Measurements from ENCODE around the gene MMP11. TPM values are rescaled to one million over a fixed set of nuclear protein-coding genes. Genes with fewer than 3 reads are reported as not detected.
"Not testable (repeated sequence)": the region's sequence is repeated elsewhere in the genome, so short reads cannot be mapped to it uniquely, and the experiment has no call there.

MMP11 gene
- 51.5 and 67.7 TPM in 2 replicates for total RNA-seq
- polyA plus RNA-seq (2012) = 303 TPM

DNA sequence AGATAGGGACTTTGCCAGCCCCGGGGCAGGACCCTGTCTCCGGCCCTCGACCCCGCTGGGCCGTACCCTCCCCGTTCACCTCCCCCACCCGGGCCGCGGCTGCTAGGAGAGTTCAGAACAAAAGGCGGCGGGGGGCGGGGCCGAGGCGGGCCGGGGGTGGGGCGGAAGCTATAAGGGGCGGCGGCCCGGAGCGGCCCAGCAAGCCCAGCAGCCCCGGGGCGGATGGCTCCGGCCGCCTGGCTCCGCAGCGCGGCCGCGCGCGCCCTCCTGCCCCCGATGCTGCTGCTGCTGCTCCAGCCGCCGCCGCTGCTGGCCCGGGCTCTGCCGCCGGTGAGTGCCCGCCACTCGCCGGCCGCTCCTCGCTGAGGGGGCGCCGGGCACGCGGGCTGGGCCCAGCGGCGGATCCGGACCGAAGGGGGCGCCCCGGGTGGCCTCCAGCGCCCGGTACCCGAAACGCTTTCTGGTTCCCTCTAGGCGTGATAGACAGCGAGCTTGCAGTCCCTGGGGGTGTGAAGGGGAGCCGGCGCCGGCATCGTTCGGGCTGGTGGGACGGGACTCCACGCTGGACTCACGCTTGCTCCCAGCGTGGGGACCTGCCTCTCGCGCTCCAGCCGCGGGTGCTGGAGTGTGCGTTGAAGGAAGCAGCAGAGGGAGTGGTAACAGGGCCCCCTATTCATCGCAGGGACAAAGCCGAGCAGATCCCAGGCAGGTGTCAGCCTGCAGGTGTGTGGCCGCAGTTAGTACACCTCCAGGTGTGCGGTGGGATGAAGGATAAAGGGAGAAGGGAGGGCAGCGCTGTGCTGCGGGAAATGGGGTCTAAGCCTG, at the start of gene MMP11:
Gene MMP11 (plus strand): TSS at position 201 of the 825 bp plus-strand sequence. CDS start 22 bp downstream, at position 223.
- DNase-seq (ENCODE audit: low read depth) = peak; percentile 60

DNA sequence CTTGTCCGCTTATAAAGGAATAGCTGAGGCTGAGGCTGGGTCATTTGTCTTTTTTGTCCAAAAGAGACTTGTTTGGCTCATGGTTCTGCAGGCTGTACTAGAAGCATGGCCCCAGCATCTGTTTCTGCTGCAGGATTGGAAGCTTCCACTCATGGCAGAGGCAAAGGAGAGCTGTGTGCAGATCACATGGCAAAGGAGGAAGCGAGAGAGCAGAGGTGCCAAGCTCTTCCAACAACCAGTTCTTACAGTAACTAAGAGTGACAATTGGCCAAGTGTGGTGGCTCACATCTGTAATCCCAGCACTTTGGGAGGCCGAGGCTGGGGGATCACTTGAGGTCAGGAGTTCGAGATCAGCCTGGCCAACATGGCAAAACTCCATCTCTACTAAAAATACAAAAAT, 44.5 kb upstream of the MMP11 start:
- not testable (repeated sequence) for DNase-seq (ENCODE audit: low read depth)

GRCh38 chr22:23737696-23738095, 35.0 kb upstream of the MMP11 start:
- DNase-seq (ENCODE audit: low read depth) = no peak

GRCh38 chr22:23742505-23743264, 30.0 kb upstream of the MMP11 start:
- DNase-seq (ENCODE audit: low read depth) = peak; percentile 53

DNA sequence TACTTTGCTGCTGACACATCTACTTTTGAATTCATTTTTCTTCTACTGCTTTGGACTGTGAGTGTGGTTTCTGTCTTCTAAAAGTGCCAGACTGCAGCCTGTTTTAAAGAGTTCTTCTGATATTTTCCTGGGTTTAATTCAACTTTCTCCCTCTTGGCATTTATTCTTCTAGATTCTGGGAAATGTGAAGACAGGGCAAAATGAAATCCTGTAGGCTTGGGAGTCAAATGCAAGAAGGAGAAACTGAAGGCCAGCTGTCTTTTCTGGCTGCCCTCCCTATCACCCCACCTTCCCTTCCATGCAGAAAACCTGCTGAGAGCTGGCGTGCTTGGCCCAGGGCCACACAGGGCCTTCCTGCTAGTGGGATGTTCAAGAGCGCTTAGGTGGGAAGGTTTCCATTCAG, 29.3 kb upstream of the MMP11 start:
- peak; percentile 51 for DNase-seq (ENCODE audit: low read depth)

DNA sequence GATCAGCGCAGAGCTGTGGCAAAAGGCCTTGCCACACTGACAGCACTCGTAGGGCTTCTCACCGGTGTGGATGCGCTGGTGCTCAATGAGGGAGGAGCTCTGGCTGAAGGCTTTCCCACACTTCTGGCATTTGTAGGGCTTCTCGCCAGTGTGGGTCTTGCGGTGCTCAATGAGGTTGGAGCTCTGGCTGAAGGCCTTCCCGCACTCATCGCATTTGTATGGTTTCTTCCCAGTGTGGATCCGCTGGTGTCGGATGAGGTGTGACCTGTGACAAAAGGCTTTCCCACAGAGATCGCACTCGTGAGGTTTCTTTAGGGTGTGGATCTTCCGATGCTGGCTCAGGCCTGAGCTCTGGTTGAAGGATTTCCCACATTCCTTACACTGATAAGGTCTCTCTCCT, 28.6 kb upstream of the MMP11 start:
- DNase-seq (ENCODE audit: low read depth) = no peak

GRCh38 chr22:23744485-23744884, 28.2 kb upstream of the MMP11 start:
- no peak for DNase-seq (ENCODE audit: low read depth)

DNA sequence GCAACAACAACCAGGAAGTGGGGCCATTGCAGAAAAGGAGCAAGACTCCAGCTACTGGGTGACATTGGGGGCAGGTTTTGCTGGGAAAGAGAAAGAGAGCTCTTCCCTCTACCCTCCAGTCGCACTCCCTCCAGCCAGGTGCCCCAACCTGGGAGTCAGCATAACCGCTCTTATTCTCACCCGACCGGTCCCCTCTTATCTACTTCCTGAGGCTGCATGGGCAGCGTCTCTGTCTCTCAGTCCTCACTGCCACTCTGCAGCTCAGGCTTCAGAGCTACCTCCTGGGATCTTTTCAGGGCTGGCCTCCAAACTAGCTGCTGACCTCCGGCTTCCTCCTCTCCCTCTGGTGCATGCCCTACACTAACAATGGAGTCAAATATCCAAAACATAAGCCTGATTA, 26.9 kb upstream of the MMP11 start:
- DNase-seq (ENCODE audit: low read depth) = no peak

- no peak for DNase-seq (ENCODE audit: low read depth)
These were observed 22.8 kb upstream of the MMP11 start for GRCh38 chr22:23749841-23750301.

DNA sequence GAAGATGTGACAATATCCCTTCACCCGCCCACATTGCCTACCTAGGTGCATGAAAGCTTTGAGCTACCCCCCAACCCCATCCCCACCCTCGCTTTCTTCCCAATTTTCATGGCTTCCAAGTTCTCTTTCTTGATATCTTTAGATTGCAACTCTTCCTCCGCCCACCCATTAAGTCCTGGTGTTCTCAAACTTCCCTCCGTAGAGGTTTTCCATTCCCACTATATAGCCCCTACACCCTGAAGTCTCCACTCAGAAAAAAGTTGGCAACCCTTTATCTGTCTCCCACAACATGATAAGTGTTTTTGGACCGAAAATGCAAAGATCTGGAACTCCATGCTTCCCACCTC, 22.3 kb upstream of the MMP11 start:
- no peak for DNase-seq (ENCODE audit: low read depth)

DNA sequence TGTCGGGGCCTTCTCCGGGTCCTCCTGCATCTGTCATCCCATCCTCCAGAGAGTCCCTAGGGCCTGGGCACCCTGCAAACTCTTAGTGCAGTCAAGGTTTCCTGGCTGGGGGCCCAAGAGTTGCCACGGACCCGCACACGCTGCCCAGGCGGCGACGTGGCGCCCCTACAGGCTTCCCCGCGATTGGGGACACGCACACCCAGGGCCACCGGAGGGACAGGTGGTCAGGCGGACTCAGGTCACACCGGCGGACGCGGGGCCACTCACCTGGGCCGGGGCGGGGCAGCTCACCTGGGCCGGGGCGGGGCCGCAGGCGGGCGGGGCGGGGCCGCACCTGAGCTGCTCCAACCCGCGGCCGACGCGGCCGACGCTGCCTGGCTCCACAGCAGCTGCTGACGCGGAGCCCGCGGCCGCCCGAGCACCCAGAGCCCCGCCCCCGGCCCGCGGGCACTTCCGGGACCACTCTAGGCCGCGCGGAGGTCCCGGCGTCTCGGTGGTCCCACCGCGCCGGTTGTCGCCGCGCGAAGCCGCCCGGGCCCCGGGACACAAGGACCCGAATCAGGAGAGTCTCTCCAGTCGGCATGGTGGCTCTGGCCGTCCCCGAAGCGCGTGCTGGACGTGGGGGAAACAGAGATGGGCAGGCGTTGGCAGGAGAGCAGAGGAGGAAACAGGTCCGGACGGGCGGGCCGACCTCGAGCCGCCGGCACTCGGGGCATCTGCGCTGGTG, 21.8 kb upstream of the MMP11 start, which contains the start of gene ZNF70:
Gene ZNF70 (minus strand): TSS at position 399 of the 727 bp plus-strand sequence. CDS start 5,972 bp downstream, outside the sequence.
- DNase-seq (ENCODE audit: low read depth) = peak; percentile 78

- peak; percentile 35 for DNase-seq (ENCODE audit: low read depth)
These were observed 21.1 kb upstream of the MMP11 start for GRCh38 chr22:23751441-23751996.

DNA sequence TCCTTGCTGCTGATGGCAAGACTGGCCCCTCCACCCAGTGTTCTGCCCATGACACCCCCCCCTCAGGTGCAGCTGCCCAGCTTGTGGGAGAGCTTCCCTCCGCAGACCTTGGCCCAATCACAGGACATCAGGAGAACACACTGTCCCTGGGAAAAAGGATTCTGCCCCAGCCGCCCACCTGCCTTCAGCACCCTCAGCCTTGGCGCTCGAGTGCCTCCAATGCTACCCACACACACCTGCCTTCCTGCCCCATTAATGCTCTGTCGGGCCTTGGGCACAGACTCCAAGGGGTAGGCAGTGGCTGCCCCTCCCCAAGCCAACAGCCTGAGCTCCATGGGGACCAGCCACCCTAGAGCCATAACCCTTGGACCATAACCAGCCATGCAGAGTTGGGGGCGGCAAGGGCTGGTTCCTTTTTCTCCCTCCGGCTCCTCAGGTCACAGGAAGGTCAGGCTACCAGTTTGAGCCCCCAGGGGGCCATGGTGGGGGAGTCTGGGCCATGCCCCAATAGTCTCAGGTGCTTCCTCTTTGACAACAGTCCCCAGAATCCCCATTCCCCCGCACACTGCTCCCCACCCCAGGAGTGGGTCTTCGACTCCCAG, 20.5 kb upstream of the MMP11 start:
- no peak for DNase-seq (ENCODE audit: low read depth)

DNA sequence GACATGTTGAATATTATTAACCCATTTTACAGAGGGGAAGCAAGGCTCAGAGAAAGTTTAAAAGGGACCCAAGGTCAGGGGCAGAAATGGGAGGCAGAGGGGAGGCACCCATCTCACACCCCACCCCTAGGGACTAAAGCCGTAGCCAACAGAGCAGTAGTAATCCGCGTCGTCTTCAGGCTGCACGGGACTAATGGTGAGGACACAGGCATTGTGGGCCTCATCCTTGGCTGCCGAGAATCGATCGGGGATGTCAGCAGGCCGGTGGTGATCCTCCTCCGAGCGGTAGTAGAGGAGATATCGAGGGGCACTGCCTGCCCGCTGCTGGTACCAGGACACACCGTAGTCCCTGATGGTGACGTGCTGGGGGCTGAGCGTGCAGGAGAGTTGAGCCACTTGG, 19.9 kb upstream of the MMP11 start:
- DNase-seq (ENCODE audit: low read depth) = no peak

DNA sequence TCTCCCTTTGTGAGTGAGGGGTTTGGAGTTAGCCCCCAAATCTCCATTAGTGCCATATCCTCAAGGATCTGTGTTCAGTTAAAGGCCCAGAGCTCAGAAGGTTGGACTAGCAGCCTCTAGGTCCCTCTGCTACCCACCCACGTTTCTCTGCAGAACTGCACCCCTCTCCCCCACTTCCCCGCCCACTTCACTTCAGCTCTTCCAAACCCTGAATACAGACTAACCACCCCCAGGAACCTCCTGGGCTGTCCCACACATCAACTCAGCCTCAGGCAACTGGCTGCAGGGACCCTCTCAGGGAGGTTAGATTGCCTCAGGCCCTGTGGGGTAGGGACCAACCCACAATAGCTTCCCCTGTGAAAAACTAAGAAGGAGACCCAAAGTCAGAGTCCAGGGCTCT, 19.3 kb upstream of the MMP11 start:
- DNase-seq (ENCODE audit: low read depth) = no peak

GRCh38 chr22:23754220-23754919, 18.3 kb upstream of the MMP11 start, which contains the start of gene VPREB3:
TSS of gene VPREB3 (minus strand) at chr22:23754425. CDS start at chr22:23754363, 62 bp downstream.
- DNase-seq (ENCODE audit: low read depth) = no peak

DNA sequence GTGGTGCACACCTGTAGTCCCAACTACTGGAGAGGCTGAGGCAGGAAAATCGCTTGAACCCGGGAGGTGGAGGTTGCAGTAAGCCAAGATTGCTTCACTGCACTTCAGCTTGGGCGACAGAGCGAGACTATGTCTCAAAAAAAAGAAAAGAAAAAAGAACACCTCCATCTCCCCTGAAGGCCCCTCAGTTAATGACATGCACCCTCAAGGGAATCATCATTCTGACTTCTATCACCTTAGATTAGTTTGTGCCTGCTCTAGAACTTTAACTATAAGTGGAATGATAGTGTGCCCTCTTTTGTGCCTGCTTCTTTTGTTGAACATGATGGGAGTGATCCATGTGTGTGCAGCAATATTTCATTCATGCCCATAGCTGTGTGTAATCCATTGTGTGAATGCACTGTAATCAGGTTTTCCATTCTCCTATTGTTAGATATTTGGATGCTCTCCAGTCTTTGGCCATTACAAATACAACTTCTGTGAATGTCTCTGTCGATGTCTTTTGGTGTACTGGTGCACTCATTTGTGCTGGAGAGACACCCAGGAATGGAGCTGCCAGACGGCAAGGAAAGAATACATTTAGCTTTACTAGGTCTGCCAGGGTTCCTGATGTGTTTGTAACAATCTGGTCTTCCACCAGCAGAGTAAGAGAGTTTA, 17.5 kb upstream of the MMP11 start:
- no peak for DNase-seq (ENCODE audit: low read depth)

DNA sequence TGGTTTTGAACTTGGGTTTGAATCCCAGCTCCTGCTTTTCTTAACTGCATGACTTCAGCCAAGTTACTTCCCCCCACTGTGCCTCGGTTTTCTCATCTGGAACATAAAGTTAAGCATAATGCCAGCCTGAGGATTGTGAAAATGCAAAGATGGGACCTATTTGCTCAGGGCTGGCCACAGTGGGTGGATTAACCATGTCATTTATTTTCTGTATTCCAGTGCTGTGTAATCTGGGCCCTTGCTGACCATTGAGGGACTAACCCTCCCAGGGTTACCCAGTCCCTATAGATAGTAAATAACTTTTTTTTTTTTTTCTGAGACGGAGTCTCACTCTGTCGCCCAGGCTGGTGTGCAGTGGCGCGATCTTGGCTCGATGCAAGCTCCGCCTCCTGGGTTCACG, 16.9 kb upstream of the MMP11 start:
- DNase-seq (ENCODE audit: low read depth) = no peak

GRCh38 chr22:23756891-23757290, 15.8 kb upstream of the MMP11 start:
- DNase-seq (ENCODE audit: low read depth) = no peak

GRCh38 chr22:23759566-23759965, 13.1 kb upstream of the MMP11 start:
- DNase-seq (ENCODE audit: low read depth) = no peak

All from myocyte (in vitro differentiated cells).